Measurements from ENCODE around the gene AK2. TPM values are rescaled to one million over a fixed set of nuclear protein-coding genes. Genes with fewer than 3 reads are reported as not detected.

The AK2 gene
- total RNA-seq, 3 donors from 2014 or later: 147 to 228 (median 186) TPM

DNA sequence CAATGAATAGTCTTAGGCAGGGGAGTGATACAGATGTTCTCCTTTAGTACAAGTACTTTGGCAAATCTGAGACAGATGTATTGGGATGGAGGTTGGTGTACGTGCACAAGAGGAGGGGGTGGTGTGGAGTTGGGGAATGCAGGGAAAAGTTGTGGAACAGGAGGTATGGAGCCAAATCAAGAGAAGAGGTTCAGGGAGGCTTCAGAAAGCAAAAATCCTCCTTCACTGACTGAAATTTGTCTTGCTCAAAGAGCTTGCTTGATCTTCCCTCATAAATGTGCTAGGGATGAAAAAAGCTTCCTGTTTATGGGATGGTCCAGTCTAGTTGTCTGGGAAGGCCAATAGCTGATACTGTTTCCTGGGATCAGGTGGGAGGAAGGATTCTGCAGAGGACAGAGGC is 77.9 kb downstream of the AK2 start:
- DNase-seq: no peak
- TF ChIP-seq, protein P1, sequence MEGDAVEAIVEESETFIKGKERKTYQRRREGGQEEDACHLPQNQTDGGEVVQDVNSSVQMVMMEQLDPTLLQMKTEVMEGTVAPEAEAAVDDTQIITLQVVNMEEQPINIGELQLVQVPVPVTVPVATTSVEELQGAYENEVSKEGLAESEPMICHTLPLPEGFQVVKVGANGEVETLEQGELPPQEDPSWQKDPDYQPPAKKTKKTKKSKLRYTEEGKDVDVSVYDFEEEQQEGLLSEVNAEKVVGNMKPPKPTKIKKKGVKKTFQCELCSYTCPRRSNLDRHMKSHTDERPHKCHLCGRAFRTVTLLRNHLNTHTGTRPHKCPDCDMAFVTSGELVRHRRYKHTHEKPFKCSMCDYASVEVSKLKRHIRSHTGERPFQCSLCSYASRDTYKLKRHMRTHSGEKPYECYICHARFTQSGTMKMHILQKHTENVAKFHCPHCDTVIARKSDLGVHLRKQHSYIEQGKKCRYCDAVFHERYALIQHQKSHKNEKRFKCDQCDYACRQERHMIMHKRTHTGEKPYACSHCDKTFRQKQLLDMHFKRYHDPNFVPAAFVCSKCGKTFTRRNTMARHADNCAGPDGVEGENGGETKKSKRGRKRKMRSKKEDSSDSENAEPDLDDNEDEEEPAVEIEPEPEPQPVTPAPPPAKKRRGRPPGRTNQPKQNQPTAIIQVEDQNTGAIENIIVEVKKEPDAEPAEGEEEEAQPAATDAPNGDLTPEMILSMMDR (IDR thresholded peaks at IDR 0.05): no peak

More for the DNA sequence above, 77.9 kb downstream of the AK2 start:
- no peaks in the 10 kb centered on the region for H3K36me3 ChIP-seq (ENCODE audit: low read depth)
- no peak overlapping the region for H3K4me3 ChIP-seq
- peaks cover 28% of the 10 kb centered on the region for H3K4me1 ChIP-seq (ENCODE audit: low read depth)
- ATAC-seq: no peak
- intact Hi-C loops (cut with DNase I, micrococcal nuclease): no loop called here
- H3K9me3 ChIP-seq: no peaks in the 10 kb centered on the region

Other genes with a start within 250 kb of the AK2 start
- gene YARS1, start 219.5 kb downstream of the AK2 start, total RNA-seq: 10 to 100 TPM; 47.0 to 66.7 (median 54.8) TPM
- 10 to 100 TPM; 23.7 to 38.8 (median 31.0) TPM for gene S100PBP, start 219.2 kb downstream of the AK2 start, total RNA-seq
- under 1 TPM; 0.38 to 0.51 (median 0.41) TPM for gene FNDC5, start 166.0 kb downstream of the AK2 start, total RNA-seq
- 1 to 10 TPM; 1.1 to 2.0 (median 1.1) TPM for gene HPCA, start 150.4 kb downstream of the AK2 start, total RNA-seq
- 100 to 1,000 TPM; 426 to 995 (median 483) TPM for gene TMEM54, start 135.5 kb downstream of the AK2 start, total RNA-seq
- gene RNF19B, start 72.1 kb downstream of the AK2 start, total RNA-seq: 10 to 100 TPM; 51.5 to 74.9 (median 68.0) TPM
- gene AZIN2, start 44.3 kb upstream of the AK2 start, total RNA-seq: 10 to 100 TPM; 13.8 to 36.5 (median 19.0) TPM
- 1 to 10 TPM; 5.0 to 9.3 (median 5.2) TPM for gene TRIM62, start 145.2 kb upstream of the AK2 start, total RNA-seq
- 10 to 100 TPM; 12.1 to 33.3 (median 13.7) TPM for gene ZNF362, start 219.6 kb upstream of the AK2 start, total RNA-seq